Suprapubic skin (tissue), 4 donors: Measurements from ENCODE around the gene RASAL3.

Experiments used
- POLR2A ChIP-seq, 2 donors: fragments of 450-650 bp; IDR thresholded peaks; one replicate each; pipeline ENCODE4 v1.6.1; 2017; ENCODE audit warnings: antibody characterized with exemption in 2 of 2, mild to moderate bottlenecking in 2 of 2, moderate library complexity in 2 of 2
- POLR2AphosphoS5 ChIP-seq, 3 donors: sonication (generic); formaldehyde crosslinking; IDR thresholded peaks; one replicate each; pipeline ENCODE4 v1.6.1; 2017; ENCODE audit warnings: antibody characterized with exemption in 3 of 3
- TF ChIP-seq, protein P1 (sequence below), 2 donors: fragments of 200-600 bp in 1 of 2; fragments of 450-650 bp in 1 of 2; sonication (generic) in 1 of 2; IDR thresholded peaks; one replicate each; pipeline ENCODE4 v1.5.1; 2016 to 2019; ENCODE audit warnings: antibody characterized with exemption in 2 of 2, mild to moderate bottlenecking in 1 of 2, moderate library complexity in 1 of 2

DNA sequence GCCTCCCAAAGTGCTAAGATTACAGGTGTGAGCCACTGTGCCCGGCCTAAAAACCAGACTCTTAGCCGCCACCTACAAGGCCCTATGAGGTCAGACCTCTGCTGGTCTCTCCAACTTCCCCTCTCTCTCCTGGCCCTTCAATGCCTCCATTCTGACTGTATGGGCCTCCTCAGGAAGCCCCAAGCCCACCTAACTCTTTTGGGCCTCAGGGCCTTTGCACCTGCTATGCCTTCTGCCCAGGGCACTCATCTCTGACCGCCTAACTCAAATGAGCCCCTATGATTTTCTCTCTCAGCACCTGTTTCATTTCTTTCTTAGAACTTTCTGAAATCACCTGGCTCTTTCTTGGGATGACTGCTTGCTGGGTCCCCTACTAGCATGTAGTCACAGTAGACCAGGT, 21.0 kb downstream of the RASAL3 start:
- TF ChIP-seq POLR2A (IDR thresholded peaks at IDR 0.05) (no peak), POLR2AphosphoS5 (IDR thresholded peaks at IDR 0.05) (no peak)
- TF ChIP-seq, protein P1, sequence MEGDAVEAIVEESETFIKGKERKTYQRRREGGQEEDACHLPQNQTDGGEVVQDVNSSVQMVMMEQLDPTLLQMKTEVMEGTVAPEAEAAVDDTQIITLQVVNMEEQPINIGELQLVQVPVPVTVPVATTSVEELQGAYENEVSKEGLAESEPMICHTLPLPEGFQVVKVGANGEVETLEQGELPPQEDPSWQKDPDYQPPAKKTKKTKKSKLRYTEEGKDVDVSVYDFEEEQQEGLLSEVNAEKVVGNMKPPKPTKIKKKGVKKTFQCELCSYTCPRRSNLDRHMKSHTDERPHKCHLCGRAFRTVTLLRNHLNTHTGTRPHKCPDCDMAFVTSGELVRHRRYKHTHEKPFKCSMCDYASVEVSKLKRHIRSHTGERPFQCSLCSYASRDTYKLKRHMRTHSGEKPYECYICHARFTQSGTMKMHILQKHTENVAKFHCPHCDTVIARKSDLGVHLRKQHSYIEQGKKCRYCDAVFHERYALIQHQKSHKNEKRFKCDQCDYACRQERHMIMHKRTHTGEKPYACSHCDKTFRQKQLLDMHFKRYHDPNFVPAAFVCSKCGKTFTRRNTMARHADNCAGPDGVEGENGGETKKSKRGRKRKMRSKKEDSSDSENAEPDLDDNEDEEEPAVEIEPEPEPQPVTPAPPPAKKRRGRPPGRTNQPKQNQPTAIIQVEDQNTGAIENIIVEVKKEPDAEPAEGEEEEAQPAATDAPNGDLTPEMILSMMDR (IDR thresholded peaks at IDR 0.05): no peak
